HG03060 (cell line): ENCODE data around the gene PMFBP1.

ENCODE experiments used
- ATAC-seq: cut with Tn5 transposase; IDR thresholded peaks from one replicate; pipeline ENCODE4 v1.9.1; 2021; ENCODE audit warnings: low read depth, moderate number of reproducible peaks; ENCODE audit not compliant: unreplicated experiment

Gene PMFBP1

DNA sequence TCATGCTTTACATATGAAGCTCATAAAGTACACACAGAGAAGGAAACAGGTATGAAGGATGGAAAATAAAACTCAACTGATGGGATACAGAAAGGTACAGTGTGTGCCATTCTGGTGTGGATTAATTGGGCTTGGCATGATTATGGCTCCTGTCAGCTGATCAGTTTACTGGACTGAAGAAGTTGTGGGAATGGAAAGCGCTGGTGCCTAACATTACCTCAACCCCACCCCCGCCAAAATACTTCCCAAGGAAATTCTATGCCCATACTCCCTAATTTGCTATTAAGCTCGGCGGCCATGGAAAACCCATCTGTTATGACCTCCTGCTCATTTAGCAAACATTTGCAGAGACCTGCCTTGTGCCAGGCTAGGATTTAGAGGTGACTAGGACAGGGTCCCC is 16.6 kb upstream of the PMFBP1 start:
- ATAC-seq: no peak

DNA sequence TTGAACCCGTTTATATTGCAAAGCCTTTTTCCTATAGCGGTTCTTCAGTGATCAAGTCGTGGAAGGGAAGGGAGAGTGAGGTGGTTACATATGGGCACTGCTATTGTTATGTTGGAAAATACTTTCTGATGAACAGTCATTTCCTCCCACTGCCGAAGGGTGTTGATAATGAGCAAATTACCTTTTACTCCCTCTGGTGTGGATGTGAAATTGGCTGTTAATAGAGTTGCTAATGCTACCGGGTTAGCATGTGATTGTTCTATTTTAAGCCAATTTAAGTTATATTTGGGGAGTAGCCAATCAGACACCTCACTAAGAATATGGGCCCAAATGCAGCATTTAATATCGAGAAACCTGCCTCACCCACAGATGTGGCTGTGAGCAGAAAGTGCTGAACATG is 15.6 kb upstream of the PMFBP1 start:
- ATAC-seq: no peak

- no peak for ATAC-seq
Observed at GRCh38 chr16:72182976-72183375, 11.0 kb upstream of the PMFBP1 start.

DNA sequence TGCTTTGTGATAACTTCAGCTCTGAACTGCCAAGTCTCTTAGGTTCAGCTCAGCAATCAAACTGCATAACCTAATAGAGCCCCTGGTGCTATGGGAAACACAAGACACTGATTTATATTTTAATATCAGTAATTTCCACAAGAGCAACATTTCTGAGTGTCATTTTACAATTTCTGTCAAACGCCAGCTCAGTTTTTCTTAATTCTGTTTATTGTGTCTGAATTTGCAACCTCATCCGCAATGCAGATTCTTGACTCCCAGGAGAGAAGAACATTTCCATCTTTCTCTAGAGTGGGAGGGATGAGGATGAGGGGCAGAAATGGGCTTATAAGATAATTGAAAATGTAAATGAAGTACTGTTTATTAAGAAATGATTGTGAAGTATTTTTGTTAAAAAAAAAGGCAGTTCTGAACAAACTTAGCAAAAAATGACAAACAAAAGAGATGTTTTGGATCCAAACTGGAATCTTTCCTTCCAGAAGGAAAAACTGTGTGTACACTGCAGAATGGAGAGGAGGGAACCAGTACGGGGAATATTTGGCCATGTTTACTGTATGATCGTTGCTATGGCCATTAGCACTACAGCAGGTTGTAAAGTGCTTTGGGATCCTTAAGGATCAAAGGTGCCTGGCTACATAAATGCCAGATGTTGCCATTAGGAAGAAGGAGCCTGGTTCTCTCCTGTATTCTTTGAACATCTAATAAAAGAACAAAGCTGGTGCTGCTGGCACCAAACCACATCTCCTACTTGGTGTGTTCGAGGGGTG is 7.4 kb upstream of the PMFBP1 start:
- ATAC-seq: no peak

DNA sequence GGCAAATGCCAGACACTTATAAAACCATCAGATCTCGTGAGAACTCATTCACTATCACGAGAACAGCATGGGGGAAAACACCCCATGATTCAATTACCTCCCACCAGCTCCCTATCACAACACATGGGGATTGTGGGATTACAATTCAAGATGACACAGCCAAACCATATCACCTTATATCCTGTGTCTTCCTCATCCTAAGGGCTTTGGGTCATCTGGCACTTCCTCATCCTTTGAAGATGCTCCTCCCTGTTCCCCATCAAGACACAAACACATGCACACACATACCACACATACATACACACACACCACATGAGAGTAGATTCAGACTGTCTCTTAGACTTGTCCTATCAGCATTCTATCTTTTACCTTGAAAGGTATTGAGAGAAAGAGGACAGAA is 2.8 kb upstream of the PMFBP1 start:
- no peak for ATAC-seq

DNA sequence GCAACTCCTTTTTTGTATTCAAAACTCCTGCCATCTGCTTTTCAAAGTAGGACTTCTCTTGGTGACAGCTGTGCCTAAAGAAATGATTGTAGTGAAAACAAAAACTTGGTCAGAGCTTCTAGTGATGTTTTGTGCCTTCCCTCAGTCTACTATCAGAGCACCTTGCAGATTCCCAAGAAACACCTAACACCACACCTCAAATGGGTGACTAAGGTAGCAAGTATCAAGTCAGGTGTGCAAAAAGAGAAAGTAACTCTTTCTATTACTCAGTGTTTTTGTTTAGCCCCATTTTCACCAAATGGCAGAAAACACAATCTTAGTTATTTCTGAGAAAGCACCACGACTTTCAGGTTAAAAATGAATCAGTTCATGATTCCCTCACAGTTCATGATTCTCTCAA is 2.0 kb upstream of the PMFBP1 start:
- no peak for ATAC-seq

- no peak for ATAC-seq
Observed at GRCh38 chr16:72171236-72171635, 719 bp downstream of the PMFBP1 start.

DNA sequence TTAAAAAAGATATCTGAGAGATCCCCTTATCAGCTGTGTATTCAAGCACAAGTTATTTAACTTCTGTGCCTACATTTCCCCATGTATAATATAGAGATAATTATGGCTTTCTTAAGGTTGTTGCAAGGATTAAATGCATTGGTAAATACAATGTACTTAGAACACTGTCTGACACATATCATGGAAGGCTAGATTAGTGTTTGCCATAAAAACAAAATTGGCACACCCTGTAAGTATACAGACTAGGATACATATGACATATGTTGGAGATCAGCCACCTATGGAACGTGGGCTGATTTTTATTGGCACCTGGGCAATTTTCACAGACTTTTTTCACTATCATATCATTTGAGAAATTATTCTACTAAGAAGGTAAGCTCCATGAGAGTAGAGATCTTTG is 2.2 kb downstream of the PMFBP1 start:
- no peak for ATAC-seq

DNA sequence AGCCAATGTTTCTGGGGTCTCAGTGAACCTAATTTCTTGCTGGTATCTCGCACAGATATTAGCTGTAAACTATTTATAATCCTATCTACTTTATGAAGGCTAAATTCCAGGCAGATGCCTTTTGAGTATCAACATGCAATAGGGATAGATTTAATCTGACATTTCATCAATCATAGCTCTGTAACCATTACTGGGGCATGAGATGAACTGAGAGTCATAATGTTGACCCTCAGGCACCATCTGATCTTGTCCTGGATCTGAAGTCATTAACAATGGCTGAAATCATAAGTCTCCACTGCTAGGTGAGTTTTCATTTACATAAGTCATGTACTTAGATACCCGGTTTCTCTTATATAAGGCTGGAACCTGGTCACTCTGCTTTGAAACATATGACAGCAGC is 3.6 kb downstream of the PMFBP1 start:
- no peak for ATAC-seq

- ATAC-seq: no peak
Observed at GRCh38 chr16:72166954-72167561, 4.9 kb downstream of the PMFBP1 start.

DNA sequence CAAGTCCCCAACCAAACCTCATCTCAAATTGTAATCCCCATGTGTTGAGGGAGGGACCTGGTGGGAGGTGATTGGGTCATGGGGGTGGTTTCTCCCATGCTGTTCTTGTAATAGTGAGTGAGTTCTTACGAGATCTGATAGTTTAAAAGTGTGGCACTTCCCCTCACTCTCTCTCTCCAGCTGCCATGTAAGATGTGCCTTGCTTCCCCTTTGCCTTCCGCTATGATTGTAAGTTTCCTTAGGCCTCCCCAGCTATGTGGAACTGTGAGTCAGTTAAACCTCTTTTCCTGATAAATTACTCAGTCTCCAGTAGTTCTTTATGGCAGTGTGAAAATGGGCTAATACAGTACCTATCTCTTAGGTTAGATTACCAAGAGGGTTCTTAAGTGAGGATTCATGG is 5.8 kb downstream of the PMFBP1 start:
- ATAC-seq: no peak

DNA sequence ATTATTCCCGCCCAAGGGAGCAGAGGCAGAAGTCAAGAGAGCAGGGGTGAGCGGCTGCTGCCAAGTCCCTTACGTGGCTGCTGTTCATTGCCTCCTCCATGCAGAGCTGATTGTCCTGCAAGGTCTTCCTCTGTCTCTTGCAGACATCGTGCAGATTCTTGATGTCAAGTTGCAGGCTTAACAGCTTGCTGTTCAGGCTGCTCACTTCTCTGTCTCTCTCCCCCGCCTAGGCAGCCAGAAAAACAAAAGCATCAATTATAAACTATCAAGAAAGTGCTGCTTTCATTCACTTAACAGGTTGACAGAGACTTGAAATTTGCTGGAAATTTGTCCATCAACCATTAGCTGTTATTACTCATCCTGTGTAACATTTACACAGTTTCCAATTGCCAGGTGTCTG is 7.3 kb downstream of the PMFBP1 start:
- ATAC-seq: no peak

GRCh38 chr16:72162105-72162692 is 9.8 kb downstream of the PMFBP1 start:
- no peak for ATAC-seq

GRCh38 chr16:72159801-72160200 is 12.2 kb downstream of the PMFBP1 start:
- no peak for ATAC-seq

DNA sequence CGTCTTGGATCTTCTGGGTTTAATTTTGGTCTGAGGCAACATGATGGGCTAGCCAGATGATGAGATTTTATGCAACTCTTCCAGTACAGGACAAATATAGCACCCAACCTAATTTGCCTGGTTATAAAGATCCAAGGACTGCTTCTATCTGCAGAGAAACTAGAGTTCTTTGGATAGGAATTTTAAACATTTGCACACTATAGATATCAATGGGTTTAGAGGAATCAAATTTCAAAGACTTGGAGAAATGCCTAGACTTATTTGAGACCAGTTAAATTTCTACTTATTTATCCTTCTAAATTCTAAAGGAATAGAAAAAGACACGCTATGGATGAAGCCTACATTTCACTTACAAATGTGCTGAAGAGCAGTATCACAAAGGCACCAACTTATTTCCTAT is 12.6 kb downstream of the PMFBP1 start:
- ATAC-seq: no peak

DNA sequence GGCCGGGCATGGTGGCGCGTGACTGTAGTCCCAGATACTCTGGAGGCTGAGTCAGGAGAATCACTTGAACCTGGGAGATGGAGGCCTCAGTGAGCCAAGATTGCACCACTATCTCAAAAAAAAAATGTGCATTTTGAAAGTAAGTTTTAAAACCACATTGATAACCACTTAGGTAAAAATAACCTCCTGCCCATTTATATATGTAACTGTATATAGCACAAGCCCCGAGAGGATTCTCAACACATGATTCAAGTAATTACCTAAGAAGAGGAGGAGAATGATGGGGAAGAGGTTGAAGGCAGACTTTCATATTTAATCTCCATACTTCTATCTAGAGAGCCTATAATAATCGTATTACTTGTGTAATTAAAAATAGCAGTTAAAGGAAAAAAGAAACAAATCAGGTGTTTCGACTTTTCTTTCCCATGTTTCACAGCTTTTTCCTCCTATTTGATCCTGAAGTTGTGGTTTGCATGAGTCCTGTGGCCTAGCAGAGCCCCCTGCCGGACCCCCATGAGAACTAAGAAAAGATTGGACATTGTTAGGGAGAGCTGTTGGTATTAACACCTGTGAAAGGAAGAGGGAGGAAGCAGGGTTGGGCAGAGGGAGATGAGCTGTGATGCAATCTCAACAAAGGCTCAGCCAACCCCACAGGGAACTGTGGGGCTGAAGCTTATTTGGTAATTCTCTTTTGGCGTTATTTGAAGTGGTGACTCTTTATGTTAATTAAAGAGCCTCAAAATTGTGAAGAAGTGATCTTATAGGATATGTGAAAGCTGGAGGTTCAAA is 22.1 kb downstream of the PMFBP1 start:
- no peak for ATAC-seq

DNA sequence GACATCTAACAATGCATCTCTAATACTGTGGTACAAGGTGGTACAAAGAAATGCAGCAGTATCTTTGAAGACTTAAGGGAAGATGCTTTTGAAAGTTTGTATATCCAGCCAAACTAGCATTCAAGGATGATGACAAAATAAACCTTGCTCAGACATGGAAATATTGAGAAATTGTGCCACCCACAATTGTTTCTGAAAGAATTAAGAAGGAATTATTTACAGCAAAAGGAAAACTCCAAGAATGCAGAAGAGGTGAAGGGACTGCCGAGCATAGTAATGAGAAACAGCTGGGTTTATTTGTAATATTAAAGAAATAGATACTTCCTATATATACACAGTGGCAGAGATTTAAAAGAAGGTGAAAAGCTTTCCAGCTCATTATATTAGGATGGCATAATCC is 29.5 kb downstream of the PMFBP1 start:
- ATAC-seq: no peak

DNA sequence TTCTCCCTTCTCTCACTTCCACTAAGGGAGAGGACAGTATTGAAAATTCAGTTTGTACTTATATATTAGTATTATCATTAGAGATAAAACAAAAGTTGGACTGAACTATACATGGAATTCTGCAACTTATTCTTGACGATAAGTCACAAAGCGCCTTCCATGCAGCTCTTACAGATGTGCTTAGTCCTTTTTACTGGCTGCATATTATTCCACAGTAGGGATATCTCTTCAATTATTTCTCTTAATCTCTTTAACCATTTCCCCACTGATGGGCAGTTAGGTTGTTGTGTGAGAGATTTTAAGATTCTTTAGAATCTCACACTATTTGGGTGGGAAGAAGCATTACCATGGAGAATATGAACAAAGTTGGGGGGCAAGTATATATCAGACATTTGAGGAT is 32.0 kb downstream of the PMFBP1 start:
- no peak for ATAC-seq

DNA sequence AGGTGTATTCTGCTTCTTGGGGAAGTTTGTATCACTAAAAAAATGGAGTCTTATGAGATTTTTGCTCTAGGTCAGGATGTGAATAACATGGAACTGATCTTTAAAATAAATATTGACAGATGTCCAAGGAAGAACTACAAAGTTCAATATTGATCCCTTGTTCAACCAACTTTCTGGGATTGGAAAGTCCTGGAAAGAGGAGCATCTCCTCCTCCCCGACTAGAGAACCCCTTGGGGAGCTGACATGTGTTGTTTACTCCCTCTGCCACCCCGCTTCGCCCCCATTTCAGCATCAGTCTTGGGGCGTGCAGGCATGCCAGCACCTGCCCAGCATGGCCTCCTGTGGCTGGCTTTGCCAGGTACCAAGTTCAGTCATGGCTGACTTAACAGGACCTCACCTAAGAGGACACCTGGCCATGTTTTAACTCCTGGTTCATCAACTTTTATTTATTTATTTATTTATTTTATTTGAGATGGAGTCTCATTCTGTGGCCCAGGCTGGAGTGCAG is 33.8 kb downstream of the PMFBP1 start:
- no peak for ATAC-seq

- ATAC-seq: no peak
Observed at GRCh38 chr16:72137380-72138063, 34.4 kb downstream of the PMFBP1 start.

DNA sequence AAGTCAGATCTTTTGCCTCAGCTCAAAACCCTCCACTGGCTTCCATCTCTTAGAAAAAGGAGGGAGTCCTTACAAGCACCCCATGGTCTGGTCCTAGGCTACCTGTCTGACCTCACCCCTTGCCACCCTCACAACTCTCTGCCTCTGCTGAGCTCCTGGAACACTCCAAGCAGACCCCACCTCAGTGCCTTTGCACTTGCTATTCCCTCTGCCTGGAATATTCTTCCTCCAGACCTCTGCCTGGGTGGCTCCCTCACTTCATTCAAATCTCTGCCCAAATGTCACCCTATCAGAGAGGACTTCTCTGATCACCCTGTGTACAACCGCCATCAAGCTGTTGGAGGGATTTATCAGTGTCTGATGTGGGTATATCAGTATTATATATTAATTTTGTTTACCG is 37.4 kb downstream of the PMFBP1 start:
- ATAC-seq: no peak
